Osteoblast (primary cell): ENCODE results near the gene BICDL1. TPM values are rescaled to one million over a fixed set of nuclear protein-coding genes. Genes with fewer than 3 reads are reported as not detected.

Source experiments
- DNase-seq: peaks from one replicate; pipeline ENCODE4 v3.0.0; 2011; ENCODE audit warnings: low spot score, mixed read lengths; ENCODE audit not compliant: insufficient read length; ENCODE audit errors: missing footprints
- H2AFZ ChIP-seq: 2 replicates; pipeline ENCODE4 v1.6.0; 2011; ENCODE audit warnings: mild to moderate bottlenecking, low read length
- H3K27ac ChIP-seq: 2 replicates; pipeline ENCODE4 v1.5.1; 2011; ENCODE audit warnings: mild to moderate bottlenecking, low read depth, low read length, moderate library complexity
- H3K27me3 ChIP-seq: 2 replicates; pipeline ENCODE4 v1.6.0; 2012; ENCODE audit warnings: mild to moderate bottlenecking, control low read depth, inconsistent platforms, low read length, moderate library complexity; ENCODE audit not compliant: insufficient read depth
- H3K36me3 ChIP-seq: 2 replicates; pipeline ENCODE4 v1.5.1; 2011; ENCODE audit warnings: mild to moderate bottlenecking, low read length, control low read depth, moderate library complexity; ENCODE audit not compliant: insufficient read depth
- H3K4me1 ChIP-seq: 2 replicates; pipeline ENCODE4 v1.5.1; 2011; ENCODE audit warnings: mild to moderate bottlenecking, low read length, control low read depth, moderate library complexity; ENCODE audit not compliant: insufficient read depth
- H3K4me2 ChIP-seq: 2 replicates; pipeline ENCODE4 v1.6.0; 2011; ENCODE audit warnings: mild to moderate bottlenecking, low read length; ENCODE audit not compliant: insufficient read depth
- H3K4me3 ChIP-seq: fragments of 200-600 bp; sonication (generic); 3 replicates; pipeline ENCODE4 v1.5.1; 2012; ENCODE audit warnings: mild to moderate bottlenecking, low read length, inconsistent platforms; ENCODE audit not compliant: insufficient read depth
- H3K79me2 ChIP-seq: 2 replicates; pipeline ENCODE4 v1.6.0; 2012; ENCODE audit warnings: mild to moderate bottlenecking, low read length, control low read depth, inconsistent platforms; ENCODE audit not compliant: insufficient read depth
- H3K9me3 ChIP-seq: 2 replicates; pipeline ENCODE4 v1.5.1; 2011; ENCODE audit warnings: low read depth, low read length, control low read depth
- H4K20me1 ChIP-seq: 2 replicates; pipeline ENCODE4 v1.6.0; 2012; ENCODE audit warnings: mild to moderate bottlenecking, low read length, control low read depth; ENCODE audit not compliant: insufficient read depth
- total RNA-seq: library from RNA; depleted of rRNA; stranded (reverse); fragments of >200 nt; gene quantifications from 2 replicates; pipeline ENCODE4 v1.2.3, GENCODE V29; 2012
- TF ChIP-seq, protein P1 (sequence below): IDR thresholded peaks from 2 replicates; pipeline ENCODE4 v1.5.1; 2011; ENCODE audit warnings: mild to moderate bottlenecking, low read depth, low read length, moderate library complexity; ENCODE audit errors: extremely low read depth

Gene BICDL1
- total RNA-seq, 1 donor: not detected

DNA sequence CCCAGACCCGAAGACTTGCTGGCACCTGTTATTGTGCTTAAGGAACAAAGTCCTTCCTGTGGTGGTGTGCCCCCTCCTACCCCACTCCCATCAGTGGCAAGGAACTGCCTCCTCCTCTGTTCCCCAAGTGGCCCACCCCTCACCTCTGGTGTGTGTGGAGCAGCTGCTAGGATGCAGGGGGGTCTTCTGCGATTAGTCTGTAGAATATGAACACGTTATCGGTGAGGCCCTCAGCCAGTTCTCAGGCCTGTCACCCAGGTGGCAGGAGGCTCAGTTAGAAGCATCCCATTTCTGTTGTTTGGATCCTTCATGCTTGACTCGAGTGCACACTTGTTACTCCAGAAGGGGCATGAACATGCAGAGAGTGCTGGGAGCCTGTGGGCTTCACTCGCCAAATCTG lies 88.2 kb downstream of the BICDL1 start:
- Histone ChIP-seq H3K27ac (no peak overlapping the region), H3K36me3 (no peaks in the 10 kb centered on the region), H4K20me1 (no peaks in the 10 kb centered on the region), H3K4me3 (no peak overlapping the region), H3K27me3 (peaks cover 25% of the 10 kb centered on the region), H3K4me1 (no peaks in the 10 kb centered on the region), H2AFZ (no peak overlapping the region), H3K4me2 (no peak overlapping the region), H3K9me3 (no peaks in the 10 kb centered on the region), H3K79me2 (no peaks in the 10 kb centered on the region)
- TF ChIP-seq, protein P1, sequence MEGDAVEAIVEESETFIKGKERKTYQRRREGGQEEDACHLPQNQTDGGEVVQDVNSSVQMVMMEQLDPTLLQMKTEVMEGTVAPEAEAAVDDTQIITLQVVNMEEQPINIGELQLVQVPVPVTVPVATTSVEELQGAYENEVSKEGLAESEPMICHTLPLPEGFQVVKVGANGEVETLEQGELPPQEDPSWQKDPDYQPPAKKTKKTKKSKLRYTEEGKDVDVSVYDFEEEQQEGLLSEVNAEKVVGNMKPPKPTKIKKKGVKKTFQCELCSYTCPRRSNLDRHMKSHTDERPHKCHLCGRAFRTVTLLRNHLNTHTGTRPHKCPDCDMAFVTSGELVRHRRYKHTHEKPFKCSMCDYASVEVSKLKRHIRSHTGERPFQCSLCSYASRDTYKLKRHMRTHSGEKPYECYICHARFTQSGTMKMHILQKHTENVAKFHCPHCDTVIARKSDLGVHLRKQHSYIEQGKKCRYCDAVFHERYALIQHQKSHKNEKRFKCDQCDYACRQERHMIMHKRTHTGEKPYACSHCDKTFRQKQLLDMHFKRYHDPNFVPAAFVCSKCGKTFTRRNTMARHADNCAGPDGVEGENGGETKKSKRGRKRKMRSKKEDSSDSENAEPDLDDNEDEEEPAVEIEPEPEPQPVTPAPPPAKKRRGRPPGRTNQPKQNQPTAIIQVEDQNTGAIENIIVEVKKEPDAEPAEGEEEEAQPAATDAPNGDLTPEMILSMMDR: no peak
- no peak for DNase-seq

DNA sequence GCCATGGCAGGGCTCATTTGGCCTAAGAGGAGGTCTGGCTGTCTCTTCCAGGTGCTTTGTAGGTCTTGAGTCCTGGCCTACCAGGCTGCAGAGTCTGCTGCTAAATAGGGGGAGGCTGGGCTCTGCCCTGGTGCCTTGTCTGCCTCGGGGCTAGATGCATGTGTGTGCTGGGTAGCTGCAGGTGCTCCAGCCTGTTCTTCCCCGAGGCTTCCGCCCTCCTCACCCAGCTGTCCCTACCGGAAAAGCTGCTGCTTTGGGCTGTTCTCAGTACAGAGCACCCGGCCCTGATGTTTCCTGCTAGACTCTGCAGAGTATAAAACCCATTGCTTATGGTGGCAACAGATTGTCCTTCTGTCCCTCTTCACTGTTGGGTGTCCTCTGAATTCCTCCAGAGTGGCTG lies 89.8 kb downstream of the BICDL1 start:
- H3K4me1 ChIP-seq: no peaks in the 10 kb centered on the region
- no peaks in the 10 kb centered on the region for H3K36me3 ChIP-seq
- H3K79me2 ChIP-seq: no peaks in the 10 kb centered on the region
- peaks cover 25% of the 10 kb centered on the region for H3K27me3 ChIP-seq
- H4K20me1 ChIP-seq: no peaks in the 10 kb centered on the region
- H3K4me2 ChIP-seq: no peak overlapping the region
- no peak overlapping the region for H3K27ac ChIP-seq
- no peaks in the 10 kb centered on the region for H3K9me3 ChIP-seq
- no peak overlapping the region for H3K4me3 ChIP-seq
- no peak overlapping the region for H2AFZ ChIP-seq
- DNase-seq: no peak
- TF ChIP-seq, protein P1: no peak

DNA sequence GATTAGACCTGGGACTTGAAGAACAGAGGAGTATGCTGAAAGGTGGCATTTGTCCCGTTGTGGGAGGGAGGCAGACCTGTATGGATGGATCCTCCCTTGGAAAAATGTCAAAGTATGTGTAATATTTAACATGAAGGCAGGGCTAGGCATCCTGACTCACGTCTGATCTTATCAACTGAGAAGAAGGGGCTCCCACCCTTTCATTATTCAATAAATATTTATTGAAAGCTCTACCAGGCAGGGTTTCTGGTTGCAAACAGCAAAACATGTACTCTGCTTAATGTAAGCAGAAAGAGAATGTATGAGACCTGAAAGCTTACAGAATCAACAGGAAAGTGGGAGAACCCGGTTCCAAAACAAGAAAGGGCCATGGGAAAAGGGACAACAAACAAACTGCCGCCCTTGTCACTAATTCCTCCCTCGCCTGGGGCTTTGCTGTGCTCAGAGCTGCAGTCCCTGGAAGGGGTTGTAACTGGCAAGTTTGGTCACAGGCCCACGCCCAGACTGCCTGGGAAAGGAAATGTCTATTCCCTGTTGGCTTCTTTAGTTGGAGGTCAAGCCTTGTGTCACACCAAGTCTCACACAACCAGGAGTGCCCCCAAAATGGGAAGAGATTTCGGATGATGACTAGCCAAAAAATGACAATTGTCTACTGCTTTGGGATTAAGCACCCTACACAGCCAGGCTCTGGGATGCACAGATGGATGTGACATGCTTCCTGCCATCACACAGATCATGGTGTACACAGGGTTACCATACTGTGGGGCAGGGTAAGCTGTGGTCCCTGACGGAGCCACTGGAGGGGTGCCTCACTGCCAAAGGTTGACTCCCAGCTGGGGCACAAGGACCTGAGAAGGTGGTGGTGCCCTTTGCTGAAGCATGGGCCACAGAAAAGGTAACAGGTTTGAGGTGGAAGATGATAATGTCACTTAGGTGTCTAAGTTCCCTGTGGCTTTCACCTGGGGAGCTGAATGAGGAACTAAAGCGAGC lies 90.7 kb downstream of the BICDL1 start:
- H2AFZ ChIP-seq: no peak overlapping the region
- peak; percentile 71 for DNase-seq
- H3K4me1 ChIP-seq: no peaks in the 10 kb centered on the region
- no peaks in the 10 kb centered on the region for H4K20me1 ChIP-seq
- H3K36me3 ChIP-seq: no peaks in the 10 kb centered on the region
- no peak overlapping the region for H3K4me3 ChIP-seq
- H3K27ac ChIP-seq: no peak overlapping the region
- peaks cover 25% of the 10 kb centered on the region for H3K27me3 ChIP-seq
- no peaks in the 10 kb centered on the region for H3K79me2 ChIP-seq
- TF ChIP-seq, protein P1: no peak
- no peak overlapping the region for H3K4me2 ChIP-seq
- no peaks in the 10 kb centered on the region for H3K9me3 ChIP-seq

DNA sequence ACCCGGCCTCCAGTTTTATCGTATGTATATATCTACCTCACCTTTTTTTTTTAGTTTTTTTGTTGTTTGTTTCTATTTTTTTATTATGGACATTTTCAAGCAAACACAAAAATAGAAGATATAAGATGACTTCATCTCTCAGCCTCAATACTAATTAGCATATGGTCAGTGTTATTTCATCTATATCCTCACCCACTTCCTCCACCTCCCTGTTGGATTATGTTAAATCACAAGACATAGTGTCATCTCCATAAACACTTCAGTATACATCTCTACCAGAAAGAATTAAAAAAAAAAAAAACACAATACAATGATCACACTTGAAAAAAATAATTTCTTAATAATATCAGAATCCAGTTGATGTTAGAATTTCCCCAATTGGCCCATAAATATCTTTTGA lies 92.6 kb downstream of the BICDL1 start:
- H4K20me1 ChIP-seq: no peaks in the 10 kb centered on the region
- H3K9me3 ChIP-seq: no peaks in the 10 kb centered on the region
- no peaks in the 10 kb centered on the region for H3K79me2 ChIP-seq
- peaks cover 3% of the 10 kb centered on the region for H3K4me1 ChIP-seq
- no peak overlapping the region for H3K27ac ChIP-seq
- no peak for DNase-seq
- no peak overlapping the region for H3K4me3 ChIP-seq
- no peaks in the 10 kb centered on the region for H3K36me3 ChIP-seq
- no peak overlapping the region for H2AFZ ChIP-seq
- TF ChIP-seq, protein P1: no peak
- H3K27me3 ChIP-seq: peaks cover 21% of the 10 kb centered on the region
- H3K4me2 ChIP-seq: no peak overlapping the region
